Stimulated activated CD8-positive, alpha-beta memory T cell treated with anti-CD3 and anti-CD28 coated beads, Interleukin-12 subunit alpha, Interleukin-12 subunit beta, amount 100 ng/mL, for 4 hours (primary cell): ENCODE results near the gene GDF15.

Experiments used
- DNase-seq: peaks from one replicate; pipeline ENCODE4 v3.0.0-alpha.2; 2020; ENCODE audit warnings: low read depth

Gene GDF15

GRCh38 chr19:18431351-18432197, 45.6 kb downstream of the GDF15 start:
- no peak for DNase-seq

GRCh38 chr19:18432275-18433014, 46.5 kb downstream of the GDF15 start:
- no peak for DNase-seq

- no peak for DNase-seq
Observed at GRCh38 chr19:18433015-18433691, 47.2 kb downstream of the GDF15 start.

- DNase-seq: no peak
Observed at GRCh38 chr19:18433735-18434398, 47.9 kb downstream of the GDF15 start.

GRCh38 chr19:18434411-18435175, 48.6 kb downstream of the GDF15 start:
- DNase-seq: no peak

- no peak for DNase-seq
Observed at GRCh38 chr19:18435178-18435841, 49.4 kb downstream of the GDF15 start.

GRCh38 chr19:18435842-18436670, 50.1 kb downstream of the GDF15 start:
- DNase-seq: no peak

GRCh38 chr19:18436671-18437490, 50.9 kb downstream of the GDF15 start:
- DNase-seq: peak; percentile 75

GRCh38 chr19:18437491-18438330, 51.8 kb downstream of the GDF15 start, which contains the start of gene ISYNA1:
Gene ISYNA1, minus strand, starts transcription at chr19:18438133. Its CDS starts 154 bp downstream, at chr19:18437979.
- DNase-seq: peak; percentile 61

GRCh38 chr19:18438331-18439024, 52.5 kb downstream of the GDF15 start:
- no peak for DNase-seq
